NCI-H524 (cell line): ENCODE measurements around the gene SHISA8.
A peak's percentile ranks its signal among the peaks of the same experiment; 100 is the strongest.

Source experiments
- DNase-seq, 2 experiments: peaks; one replicate each; lab custom pipeline; 2025; lab: John Stamatoyannopoulos, UW

The SHISA8 gene

GRCh38 chr22:41913842-41914534 is 886 bp downstream of the SHISA8 start:
- peak in 1 of 2 experiments; percentile 44 for DNase-seq

DNA sequence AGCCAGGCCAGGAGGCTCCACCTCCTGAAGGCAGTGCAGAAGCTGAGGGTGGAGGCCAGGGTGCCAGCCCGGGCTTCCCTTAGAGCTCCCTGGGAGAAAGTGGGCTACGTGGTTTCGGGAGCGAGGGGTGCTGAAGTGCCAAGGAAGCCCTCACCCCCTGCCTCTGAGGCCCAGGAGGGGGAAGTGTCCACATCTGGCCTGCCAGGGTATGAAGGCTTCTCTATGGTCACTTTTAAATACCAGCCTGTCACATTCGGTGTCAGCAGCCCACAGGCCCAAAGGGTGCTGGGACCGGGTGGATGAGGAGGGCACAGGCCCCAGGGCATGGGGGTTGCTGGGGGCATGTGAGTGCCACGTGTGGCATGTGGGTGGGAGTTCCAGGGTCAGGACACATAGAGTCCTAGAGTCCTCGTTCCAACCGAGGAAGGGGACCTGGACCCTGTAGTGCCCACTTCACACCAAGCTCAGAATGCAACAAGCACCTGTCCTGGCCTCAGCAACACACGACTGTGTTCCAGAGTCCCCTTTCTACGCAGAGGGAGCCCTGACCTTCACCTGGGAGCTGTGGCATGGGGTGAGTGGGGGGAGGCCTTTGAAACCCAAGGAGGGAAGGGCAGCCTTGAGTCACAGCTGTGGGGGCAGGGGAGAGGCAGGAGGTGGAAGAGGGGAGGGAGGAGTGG is 1.7 kb downstream of the SHISA8 start:
- DNase-seq = no peak

GRCh38 chr22:41912338-41913039 is 2.4 kb downstream of the SHISA8 start:
- DNase-seq = no peak

DNA sequence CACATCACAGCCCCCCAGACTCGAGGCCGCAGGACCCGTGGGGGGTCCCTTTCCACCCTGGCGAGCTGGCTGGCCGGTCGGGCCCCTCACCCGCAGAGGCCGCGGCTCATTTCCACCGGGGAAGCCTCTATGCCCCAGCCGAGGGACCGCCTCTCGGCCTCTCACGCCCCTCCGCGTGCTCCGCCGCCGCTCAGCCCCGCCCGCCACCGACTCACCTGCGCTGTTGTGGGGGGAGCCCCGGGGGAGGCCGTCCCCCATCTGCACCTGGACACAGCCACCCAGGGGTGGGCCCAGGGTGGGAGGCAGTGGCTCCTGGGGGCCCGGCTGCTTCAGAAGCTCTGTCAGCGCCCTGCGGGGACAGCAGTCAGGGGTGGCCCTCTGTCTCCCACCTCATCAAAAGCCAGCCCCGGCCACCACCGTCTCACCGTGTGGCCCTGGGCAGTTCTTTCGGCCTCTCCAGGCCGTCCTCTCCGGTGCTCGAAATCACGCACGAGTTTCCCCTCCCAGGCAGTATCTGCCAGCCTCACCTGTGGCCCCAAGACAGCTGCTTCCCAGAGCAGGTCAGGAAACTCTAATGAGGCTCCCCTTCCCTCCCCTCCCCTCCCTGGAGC is 3.8 kb downstream of the SHISA8 start:
- no peak for DNase-seq

DNA sequence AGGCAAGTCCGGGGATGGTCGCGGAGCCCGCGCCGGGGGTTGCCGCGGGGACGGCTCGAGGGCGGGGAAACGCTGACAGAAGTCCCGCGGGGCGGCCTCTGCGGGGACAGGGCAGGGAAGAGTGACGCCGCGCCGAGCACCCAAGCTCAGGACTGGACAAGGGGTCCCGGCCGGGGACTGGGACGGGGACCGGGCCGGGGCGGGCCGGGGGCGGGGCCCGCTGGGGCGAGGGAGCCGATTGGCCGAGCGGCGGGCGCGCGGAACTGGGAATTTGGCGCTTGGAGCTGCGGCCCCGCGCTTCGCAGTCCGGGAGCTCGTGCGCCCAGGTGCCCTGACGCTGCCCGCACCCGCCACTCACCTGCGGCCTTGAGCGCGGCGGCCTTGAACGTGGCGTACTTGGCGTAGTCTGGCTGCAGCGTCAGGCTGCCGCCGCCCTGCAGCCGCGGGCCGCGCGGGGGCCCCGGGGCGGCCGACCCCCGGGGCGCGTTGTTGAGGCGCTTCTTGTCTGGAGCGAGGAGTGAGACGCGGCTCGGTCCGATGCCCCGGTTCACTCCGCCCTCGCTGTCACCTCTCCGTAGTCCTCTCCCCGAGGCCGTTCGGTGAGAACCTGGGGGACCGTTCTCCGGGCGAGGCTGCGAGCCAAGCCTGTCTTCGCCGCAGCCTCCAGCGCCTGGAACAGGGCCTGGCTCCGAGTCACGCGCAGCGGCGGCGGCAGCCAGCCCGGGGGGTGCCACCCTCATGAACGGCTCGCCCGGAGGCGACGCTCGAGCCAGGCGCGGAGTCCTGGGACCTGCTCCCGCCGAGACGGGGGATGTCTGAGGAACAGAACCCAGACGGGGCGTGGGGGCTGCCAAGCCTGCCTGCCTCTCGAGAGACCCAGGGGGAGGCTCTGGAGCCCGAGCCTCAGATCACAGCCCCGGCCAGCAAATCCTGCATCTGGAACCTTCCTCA is 4.5 kb downstream of the SHISA8 start:
- peak in 1 of 2 experiments; percentile 28 for DNase-seq

DNA sequence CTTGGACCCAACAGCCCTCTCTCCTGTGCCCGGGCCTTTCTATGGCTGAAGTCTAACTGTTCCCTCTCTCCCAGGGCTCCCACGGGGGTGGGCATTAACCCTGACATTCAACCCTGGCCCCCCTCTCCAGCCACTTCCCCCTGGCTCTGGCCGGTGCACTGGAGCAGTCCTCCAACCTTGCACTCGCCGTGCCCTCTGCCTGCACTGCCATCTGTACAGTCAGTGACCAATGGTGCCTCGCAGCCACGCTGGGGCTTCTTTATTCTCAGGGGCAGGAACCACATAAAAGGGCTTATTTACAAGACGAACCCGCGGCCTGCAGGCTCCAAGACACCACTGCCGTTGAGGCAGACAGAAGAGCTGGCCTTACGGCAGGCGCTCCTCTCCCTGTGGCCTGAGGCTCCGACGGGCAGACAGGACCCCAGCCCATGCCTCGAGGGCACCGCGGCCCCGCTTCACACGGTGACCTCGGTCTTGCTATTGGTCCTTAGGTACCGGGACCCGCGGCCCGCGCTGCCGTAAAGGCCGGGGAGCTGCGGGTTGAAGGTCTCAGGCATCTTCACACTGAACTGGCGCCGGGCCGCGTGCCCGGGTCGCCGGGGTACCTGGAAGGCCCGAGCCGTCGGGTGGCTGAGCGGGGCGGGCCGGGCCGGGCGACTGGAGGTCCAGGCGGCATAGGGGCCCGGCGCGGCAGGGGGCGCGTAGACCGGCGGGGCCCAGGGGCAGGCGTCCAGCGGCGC is 5.4 kb downstream of the SHISA8 start:
- no peak for DNase-seq

- peak in 1 of 2 experiments; percentile 43 for DNase-seq
Observed at GRCh38 chr22:41908411-41909309, 6.2 kb downstream of the SHISA8 start.

- no peak for DNase-seq
Observed at GRCh38 chr22:41907436-41908401, 7.2 kb downstream of the SHISA8 start.

GRCh38 chr22:41906822-41907221 is 8.1 kb downstream of the SHISA8 start:
- DNase-seq = no peak

DNA sequence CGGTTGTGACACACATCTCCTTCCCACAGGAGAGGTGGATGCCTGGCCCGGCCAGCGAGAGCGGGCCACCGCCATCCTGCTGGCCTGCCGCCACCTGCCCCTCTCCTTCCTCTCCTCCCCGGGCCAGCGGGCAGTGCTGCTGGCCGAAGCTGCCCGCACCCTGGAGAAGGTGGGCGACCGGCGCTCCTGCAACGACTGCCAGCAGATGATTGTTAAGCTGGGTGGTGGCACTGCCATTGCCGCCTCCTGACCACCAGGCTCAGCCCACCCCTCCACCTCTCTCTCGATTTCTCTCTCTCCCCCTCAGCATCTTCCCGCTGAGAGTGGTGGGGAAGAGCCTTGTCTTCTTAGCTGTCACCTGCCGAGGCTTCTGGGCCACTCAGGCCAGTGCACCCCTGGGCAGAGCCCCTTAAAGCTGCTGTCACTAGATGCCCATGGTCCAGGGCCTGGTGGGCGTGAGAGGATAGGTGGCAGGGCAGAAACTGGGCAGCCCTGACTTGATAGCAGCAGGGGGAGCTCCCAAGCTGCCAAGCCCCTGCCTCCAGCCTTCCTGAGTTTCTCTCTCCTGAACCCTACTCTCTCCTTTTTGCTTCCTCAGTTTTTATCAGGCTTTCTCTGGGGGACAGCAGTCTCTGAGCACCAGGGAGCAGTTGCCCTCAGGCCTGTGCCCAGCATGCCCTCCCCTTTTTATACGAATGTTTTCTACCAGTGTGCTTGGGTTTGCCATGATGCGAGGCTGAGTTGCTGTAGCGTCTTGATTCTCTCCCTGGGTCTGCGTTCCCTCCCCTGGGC is 9.3 kb downstream of the SHISA8 start:
- no peak for DNase-seq

DNA sequence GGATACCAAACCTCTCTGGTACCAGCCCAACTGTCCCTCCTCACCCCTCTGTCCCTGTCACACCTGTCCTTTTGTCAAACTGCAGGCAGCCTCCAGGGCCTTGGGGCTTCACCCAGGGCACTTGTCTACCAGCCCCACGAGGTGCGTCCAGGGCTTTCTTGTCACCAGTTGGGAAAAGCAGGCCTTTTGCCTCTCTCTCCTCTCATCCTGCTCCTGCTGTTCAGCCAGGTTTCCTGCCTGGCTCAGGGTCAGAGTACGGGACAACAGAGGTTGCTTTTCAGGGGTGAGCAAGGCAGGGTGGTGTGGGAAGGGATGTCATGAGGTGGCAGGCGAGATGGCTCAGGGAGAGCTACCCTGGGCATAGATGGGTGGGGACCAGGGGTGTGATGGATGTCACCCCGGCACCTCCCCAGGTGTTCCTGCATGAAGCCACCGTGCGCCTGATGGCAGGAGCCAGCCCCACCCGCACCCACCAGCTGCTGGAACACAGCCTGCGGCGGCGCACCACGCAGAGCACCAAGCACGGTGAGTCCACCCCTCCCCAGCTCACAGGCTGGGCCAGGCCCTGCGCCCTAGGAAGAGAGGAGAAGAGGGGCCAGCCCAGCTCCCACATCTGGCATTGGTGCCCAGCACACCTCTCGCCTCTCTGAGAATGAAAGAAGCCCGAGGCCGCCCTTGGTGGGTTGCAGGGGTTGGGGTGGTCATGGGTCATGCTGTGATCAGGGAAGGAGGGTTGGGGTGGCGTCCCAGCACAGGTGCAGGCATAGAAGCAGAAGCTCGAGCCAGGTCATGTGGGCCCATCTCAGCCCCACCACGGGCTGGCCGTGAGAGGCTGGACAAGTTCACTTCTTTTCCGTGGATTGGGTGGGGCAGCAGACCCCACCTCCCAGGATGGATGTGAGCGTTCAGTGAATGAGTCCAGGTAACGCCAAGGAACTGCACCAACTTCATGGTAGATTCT is 10.1 kb downstream of the SHISA8 start:
- DNase-seq = no peak

DNA sequence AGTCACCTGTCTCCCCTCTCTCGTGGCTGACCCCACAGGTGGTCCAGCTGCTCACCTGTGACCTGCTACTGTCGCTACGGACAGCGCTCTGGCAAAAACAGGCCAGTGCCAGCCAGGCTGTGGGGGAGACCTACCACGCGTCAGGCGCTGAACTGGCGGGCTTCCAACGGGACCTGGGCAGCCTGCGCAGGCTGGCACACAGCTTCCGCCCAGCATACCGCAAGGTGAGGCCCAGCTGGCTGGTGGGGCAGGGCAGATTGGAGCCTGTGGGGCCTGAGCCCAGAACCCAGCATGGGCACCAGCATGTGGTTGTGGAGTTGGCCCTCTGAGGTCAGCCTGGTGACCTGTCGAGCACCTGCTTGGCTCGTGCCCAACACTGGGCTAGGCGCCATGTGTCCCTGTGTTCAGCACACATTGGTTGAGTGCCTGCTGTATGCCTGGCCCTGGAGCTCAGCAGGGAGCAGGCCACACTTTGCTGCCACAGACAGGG is 11.9 kb downstream of the SHISA8 start:
- no peak for DNase-seq

DNA sequence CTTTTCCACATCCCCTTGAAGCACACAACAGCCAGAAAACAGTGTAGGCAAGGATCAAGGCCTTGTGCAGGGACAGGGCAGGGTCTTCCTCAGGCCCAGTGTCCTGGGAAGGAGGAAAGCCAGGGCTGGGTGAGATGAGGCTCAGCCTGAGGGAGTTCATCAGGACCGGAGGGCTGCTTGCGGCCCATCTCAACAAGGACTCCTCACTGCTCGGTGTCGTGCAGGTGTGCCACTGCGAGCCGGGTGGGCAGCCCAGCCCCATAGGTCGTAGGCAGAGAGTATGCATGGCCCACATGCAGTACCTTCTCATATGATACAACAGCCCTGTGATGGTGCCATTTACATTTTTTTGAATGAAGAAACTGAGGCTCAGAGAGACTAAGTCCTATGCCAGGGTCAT is 12.9 kb downstream of the SHISA8 start:
- DNase-seq = no peak

DNA sequence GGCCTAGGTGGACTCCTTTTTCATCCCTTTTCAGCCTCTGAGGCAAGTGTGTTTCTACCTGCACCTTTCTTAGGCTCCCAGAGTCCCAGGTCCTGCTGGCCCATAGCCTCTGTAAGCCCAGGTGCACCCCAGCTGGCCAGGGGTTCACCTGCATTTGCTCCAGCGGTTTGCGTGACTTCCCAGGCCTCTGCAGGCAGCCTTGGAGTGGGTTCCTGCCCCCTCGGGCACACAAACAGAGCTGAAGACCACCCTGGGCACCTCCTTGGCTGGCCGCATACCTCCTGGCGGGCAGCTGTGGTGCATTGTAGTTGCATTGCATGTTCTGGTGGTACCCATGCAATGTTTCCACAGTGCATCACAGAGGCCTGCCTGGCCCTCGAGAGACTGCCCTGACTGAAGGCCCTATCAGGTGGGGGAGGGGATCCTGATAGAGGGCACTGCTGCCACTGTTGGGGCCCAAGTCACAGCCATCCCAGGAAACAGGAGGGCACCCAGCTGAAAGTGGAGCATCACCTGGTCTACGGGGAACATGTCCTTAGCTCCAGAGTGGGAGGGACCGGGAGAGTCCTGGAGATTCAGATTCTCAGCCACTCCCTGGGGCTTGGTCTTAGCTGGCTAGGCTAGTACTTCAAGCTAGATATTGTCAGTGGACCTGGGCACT is 14.1 kb downstream of the SHISA8 start:
- no peak for DNase-seq

DNA sequence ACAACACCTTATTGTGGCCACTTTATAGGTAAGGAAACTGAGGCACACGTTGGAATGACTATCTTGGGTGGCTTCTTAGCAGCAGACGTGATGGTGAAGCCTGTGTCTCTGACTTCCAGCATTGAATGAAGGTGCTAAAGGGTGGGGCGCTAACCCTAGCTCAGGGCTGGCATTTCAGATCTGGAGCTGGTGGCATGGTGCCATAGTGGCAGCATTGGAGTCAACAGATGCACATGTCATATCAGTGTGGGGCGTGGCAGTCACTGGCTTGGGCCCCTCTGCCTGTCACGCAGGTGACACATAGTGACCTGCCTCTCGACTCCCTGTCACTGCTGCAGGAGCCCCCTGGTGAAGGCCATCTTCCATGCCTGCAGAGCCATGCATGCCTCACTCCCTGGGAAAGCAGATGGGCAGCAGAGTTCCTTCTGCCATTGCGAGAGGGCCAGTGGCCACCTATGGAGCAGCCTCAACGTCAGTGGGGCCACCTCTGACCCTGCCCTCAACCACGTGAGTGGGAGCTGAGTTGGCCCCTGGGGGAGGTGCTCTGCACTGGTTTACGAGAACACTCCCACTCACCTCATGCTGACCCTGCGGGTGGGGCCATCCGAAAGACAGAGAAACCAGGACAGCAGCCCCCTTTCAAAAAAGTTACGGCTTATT is 14.8 kb downstream of the SHISA8 start:
- DNase-seq = no peak
